ENCODE data around the gene KPNA1. TPM values are rescaled to one million over a fixed set of nuclear protein-coding genes. Genes with fewer than 3 reads are reported as not detected.

The KPNA1 gene
- polyA plus RNA-seq, 6 donors from 2014 or later = 31.5 to 44.1 (median 34.5) TPM

DNA sequence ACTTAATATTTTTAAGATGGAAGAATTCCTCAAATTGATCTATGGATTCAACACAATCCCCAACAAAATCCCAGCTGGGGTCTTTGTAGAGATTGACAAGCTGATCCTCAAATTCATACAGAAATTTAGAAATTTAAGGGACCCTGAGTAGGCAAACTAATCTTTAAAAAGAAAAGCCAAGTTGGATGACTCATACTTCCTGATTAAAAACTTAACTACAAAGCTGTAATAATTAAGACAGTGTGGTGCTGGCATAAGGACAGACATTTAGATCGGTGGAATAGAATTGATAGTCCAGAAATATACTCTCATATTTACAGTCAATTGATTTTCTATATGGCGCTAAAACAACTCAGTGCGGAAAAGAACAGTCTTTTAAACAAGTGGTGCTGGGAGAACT, 119.2 kb downstream of the KPNA1 start:
- DNase-seq (no peak), ATAC-seq (ENCODE audit: low read depth in 2 of 2) (no peak)
- H3K4me1 Mint-ChIP-seq = peaks cover 0 to 4% (median 0%) of the 10 kb centered on the region in 3 donors
- H3K27ac Mint-ChIP-seq = no peak overlapping the region
- H3K27me3 Mint-ChIP-seq = no peaks in the 10 kb centered on the region
- H3K4me3 Mint-ChIP-seq = no peak overlapping the region
- no peaks in the 10 kb centered on the region for H3K36me3 Mint-ChIP-seq
- no peaks in the 10 kb centered on the region for H3K9me3 Mint-ChIP-seq

DNA sequence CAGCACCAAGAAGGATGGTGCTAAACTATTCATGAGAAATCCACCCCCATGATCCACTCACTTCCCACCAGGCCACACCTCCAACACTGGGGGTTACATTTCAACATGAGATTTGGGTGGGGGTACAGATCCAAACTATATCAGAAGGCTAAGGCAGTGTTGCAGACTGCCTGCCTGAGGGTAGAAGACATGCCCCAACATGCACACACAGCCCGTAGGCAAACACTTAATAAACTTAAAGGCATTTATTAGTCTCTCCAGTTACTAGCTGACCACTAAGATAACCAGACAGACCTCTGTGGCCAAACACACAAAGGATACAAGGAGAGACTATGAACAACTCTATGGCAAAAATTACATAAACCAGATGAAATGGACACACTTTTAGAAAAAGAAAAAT, 120.6 kb downstream of the KPNA1 start:
- ATAC-seq (ENCODE audit: low read depth in 2 of 2) = no peak

DNA sequence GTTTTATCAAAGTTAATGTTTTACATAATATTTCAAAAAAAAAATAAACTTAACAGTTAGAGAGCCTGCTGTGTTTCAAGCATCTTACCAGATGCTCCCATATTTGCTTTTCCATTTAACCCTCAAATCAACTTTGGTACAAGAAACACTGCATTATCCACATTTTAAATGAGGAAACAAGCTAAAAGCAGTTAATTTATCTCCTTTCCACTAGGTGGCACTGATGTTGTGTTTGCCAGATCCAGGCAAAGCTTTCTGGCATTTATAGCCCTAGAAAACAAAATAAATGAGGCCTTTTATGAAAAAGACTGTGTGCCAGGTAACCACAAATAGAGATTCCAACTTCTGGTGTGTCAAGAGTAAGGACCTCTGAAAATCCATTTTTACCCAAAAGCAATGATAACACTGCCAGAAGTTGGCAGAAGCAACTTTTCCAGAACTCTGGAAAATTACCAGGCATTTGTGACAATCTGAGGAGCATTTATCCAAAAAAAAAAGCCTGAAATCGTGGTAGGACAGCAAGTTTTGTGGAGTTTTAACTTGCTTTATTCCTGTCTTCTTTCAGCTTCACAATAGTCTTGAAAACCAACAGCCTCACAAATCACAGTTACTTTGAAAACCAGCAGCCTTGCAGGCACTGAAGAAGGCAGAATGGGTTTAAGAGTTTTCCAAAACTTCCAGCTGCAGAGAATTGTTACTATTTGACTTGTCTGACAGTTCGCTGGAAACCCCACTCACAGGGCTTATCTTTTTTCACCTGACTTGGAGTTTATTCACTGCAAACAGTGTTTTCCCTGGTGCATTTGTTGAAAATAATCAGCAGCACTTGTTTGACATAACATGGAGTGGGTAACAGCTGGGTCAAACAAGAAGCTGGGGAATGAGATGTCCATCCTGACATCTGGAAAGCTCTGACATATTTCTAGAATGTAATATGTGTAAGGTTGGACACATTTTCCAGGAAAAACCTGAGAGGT, 121.6 kb downstream of the KPNA1 start:
- no peaks in the 10 kb centered on the region for H3K27me3 Mint-ChIP-seq
- peak overlapping the region in 1 of 6 donors; percentile 27 for H3K27ac Mint-ChIP-seq
- DNase-seq (peak; percentile 46), ATAC-seq (ENCODE audit: low read depth in 2 of 2) (peak; percentile 25 to 55)
- no peak overlapping the region for H3K4me3 Mint-ChIP-seq
- H3K36me3 Mint-ChIP-seq = no peaks in the 10 kb centered on the region
- no peaks in the 10 kb centered on the region for H3K9me3 Mint-ChIP-seq
- H3K4me1 Mint-ChIP-seq = peaks cover 13 to 15% (median 13%) of the 10 kb centered on the region in 3 donors

More for the DNA sequence above, 120.6 kb downstream of the KPNA1 start:
- Mint-ChIP-seq H3K4me3 (no peak overlapping the region), H3K27ac (no peak overlapping the region), H3K9me3 (no peaks in the 10 kb centered on the region), H3K27me3 (no peaks in the 10 kb centered on the region), H3K4me1 (peaks cover 2 to 6% (median 3%) of the 10 kb centered on the region in 3 donors), H3K36me3 (no peaks in the 10 kb centered on the region)
- DNase-seq = no peak

DNA sequence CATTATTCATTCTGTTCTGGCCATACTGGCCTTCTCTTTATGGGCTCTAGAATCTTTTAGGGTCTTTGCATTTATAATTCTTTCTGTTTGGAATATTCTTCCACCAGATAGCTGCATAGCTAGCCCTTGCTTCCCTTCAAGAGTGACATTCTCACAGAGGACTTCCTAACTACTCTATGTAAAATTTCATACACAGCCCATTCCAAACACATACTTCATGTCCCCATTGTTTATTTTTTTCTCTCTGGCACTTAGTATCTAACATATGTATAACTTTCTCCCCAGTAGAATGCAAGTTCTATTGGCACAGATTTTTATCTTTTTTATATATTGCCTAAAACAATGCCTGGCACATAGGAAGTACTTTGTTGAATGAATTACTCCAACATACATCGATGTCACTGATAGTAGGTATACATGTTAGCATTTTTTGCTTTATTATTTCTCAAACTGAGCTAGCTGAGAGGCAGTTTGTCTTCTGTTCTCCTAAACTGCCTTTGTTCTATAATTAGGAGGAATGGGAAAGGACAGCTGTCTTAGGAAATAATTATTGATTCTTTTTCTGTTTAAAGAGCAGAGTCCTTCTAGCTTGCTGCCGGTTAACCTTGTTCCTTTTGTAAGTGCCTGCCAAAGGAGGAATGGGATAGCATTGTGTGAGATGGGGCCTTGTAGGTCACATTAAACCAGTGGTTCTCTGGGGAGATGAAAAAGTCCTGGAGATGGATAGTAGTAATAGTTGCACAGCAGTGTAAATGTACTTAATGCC, 122.9 kb downstream of the KPNA1 start:
- no peak for DNase-seq
- H3K36me3 Mint-ChIP-seq = no peaks in the 10 kb centered on the region
- peaks cover 17 to 23% (median 17%) of the 10 kb centered on the region in 3 donors for H3K4me1 Mint-ChIP-seq
- ATAC-seq (ENCODE audit: low read depth in 2 of 2) = no peak
- no peak overlapping the region for H3K4me3 Mint-ChIP-seq
- H3K9me3 Mint-ChIP-seq = no peaks in the 10 kb centered on the region
- H3K27ac Mint-ChIP-seq = peak overlapping the region in 1 of 6 donors; percentile 31
- no peaks in the 10 kb centered on the region for H3K27me3 Mint-ChIP-seq

DNA sequence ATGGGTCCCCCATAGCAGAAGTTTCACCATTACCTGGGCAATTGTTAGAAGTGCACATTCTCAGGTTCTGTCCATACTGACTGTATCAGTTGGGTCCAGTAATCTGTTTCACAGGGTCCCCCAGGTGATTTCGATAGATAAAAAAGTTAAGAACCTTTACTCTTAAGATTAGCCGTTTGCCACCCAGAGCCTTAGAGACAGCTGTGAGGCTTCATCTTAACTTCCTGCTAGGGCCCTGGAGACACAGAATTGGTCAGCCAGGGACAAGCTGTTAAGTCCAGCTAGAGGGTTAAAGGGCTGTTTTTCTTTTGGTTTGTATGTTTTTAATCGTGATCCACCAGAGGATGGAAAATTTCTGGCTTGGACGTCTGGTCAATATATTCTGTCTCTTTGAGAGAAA, 124.1 kb downstream of the KPNA1 start:
- no peaks in the 10 kb centered on the region for H3K9me3 Mint-ChIP-seq
- no peak overlapping the region for H3K27ac Mint-ChIP-seq
- H3K4me3 Mint-ChIP-seq = no peak overlapping the region
- ATAC-seq (ENCODE audit: low read depth in 2 of 2) (no peak), DNase-seq (no peak)
- H3K36me3 Mint-ChIP-seq = no peaks in the 10 kb centered on the region
- no peaks in the 10 kb centered on the region for H3K27me3 Mint-ChIP-seq
- H3K4me1 Mint-ChIP-seq = peaks cover 17 to 23% (median 17%) of the 10 kb centered on the region in 3 donors

DNA sequence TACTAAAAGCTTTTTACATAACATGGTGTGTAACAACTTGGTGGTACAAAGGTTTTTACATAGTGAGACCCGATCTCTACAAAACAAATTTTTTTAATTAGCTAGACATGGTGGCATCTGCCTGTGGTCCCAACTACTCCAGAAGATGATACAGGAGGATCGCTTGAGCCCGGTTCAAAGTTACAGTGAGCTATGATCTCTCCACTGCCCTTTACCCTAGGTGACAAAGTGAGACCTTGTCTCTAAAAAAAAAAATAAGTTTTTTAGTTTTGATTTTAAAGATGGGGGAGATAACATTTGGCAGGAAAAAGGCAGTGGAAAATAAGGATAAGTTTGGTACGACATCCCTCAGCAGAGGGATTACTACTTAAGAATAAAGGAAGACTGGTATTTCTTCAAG, 124.8 kb downstream of the KPNA1 start:
- H3K9me3 Mint-ChIP-seq = no peaks in the 10 kb centered on the region
- no peaks in the 10 kb centered on the region for H3K27me3 Mint-ChIP-seq
- DNase-seq = no peak
- ATAC-seq (ENCODE audit: low read depth in 2 of 2) = no peak
- peaks cover 17 to 23% (median 18%) of the 10 kb centered on the region in 3 donors for H3K4me1 Mint-ChIP-seq
- no peak overlapping the region for H3K4me3 Mint-ChIP-seq
- no peak overlapping the region for H3K27ac Mint-ChIP-seq
- H3K36me3 Mint-ChIP-seq = no peaks in the 10 kb centered on the region

DNA sequence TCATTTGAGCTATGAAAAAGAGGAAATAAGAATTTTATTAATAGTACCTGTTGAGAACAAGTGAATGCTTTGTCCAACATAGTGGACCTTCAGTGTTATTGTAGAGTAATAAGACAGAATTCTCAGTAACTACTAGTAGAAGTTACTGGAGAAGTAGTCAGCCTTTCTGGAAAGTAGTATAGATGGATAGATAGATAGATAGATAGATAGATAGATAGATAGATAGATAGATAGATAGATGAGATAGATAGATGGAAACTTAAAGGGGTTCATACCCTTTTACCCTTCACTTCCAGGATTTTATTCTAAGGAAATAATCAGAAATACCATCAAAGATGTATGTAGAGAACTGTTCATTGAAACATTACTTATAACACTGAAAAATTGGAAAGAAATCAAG, 125.5 kb downstream of the KPNA1 start:
- Mint-ChIP-seq H3K27ac (peak overlapping the region in 1 of 6 donors; percentile 19), H3K4me1 (peaks cover 24 to 30% (median 25%) of the 10 kb centered on the region in 3 donors), H3K9me3 (no peaks in the 10 kb centered on the region), H3K27me3 (no peaks in the 10 kb centered on the region), H3K36me3 (no peaks in the 10 kb centered on the region), H3K4me3 (no peak overlapping the region)
- ATAC-seq (ENCODE audit: low read depth in 2 of 2) = no peak
- no peak for DNase-seq

DNA sequence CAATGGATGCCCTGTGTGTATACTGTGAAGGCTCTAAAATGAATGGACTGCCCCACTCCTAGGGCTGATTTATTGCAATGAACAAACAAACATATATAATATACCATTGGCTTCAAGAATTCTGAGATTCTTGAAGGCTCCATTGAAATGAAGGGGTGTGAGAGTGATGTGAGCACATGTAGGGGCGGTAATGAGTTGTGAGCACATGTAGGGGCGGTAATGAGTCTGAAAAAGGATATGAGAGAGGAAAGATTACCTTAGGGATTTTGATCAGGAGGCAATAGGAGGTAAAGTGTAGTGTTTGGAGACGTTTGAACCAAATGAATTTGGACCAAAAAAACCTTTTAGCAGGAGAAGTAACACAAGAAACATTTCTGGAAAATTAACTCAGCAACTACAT, 127.0 kb downstream of the KPNA1 start:
- ATAC-seq (ENCODE audit: low read depth in 2 of 2) (no peak), DNase-seq (no peak)
- no peaks in the 10 kb centered on the region for H3K36me3 Mint-ChIP-seq
- H3K27ac Mint-ChIP-seq = peak overlapping the region in 1 of 6 donors; percentile 32
- H3K9me3 Mint-ChIP-seq = no peaks in the 10 kb centered on the region
- no peaks in the 10 kb centered on the region for H3K27me3 Mint-ChIP-seq
- H3K4me1 Mint-ChIP-seq = peaks cover 34 to 38% (median 37%) of the 10 kb centered on the region in 3 donors
- peak overlapping the region in 1 of 8 donors; percentile 31 for H3K4me3 Mint-ChIP-seq

DNA sequence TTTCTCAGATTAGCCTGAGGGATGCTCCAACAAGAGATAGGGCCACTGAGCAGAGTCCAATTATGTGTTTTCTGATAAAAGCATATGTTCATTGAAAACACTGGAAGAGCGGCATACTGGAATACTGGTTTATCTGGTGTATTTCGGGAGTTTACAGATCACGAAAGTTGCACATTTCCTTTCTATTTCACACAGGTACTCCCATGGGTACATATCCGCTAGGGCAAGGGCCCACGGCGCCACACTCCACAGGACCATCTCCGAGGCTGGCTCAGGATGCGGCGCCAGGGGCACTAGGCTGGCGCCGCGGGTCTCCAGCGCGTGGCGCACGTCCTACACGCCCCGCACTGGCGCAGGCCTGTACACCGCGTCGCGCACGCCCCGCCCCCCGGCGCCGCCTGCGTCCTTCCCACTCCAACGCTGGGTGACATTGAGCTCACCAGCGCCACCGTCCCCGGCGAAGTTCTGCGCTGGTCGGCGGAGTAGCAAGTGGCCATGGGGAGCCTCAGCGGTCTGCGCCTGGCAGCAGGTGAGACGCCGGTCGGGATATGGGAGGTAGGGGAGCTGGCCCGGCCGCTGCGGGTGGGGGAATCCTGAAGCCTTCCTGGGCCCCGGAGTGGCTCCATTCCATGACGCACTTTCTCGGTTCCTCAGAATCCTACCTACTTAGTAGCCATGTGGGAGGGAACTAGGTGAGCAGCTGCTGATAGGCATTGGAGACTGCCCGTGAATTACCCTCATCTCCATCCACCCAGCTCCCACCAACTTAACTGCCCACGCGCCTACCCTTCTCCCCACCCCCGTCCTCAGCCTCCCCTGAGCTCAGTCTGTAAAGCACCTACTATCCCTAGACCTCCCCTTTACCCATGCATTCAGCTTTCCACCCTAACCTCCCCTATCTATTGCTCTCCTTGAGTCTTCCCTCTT, 130.7 kb downstream of the KPNA1 start, which contains the start of gene FAM162A:
TSS of gene FAM162A (plus strand) at position 412 of the 927 bp plus-strand sequence. CDS start at position 496, 84 bp downstream.
- DNase-seq (peak; percentile 94), ATAC-seq (ENCODE audit: low read depth in 2 of 2) (peak; percentile 90 to 93)
- no peaks in the 10 kb centered on the region for H3K36me3 Mint-ChIP-seq
- H3K4me1 Mint-ChIP-seq = peaks cover 37 to 40% (median 40%) of the 10 kb centered on the region in 3 donors
- H3K4me3 Mint-ChIP-seq = peak within 1 kb of the TSS; percentile 89 to 99 (median 96)
- no peaks in the 10 kb centered on the region for H3K9me3 Mint-ChIP-seq
- no peaks in the 10 kb centered on the region for H3K27me3 Mint-ChIP-seq
- H3K27ac Mint-ChIP-seq = peak within 1 kb of the TSS; percentile 90 to 98 (median 98)

DNA sequence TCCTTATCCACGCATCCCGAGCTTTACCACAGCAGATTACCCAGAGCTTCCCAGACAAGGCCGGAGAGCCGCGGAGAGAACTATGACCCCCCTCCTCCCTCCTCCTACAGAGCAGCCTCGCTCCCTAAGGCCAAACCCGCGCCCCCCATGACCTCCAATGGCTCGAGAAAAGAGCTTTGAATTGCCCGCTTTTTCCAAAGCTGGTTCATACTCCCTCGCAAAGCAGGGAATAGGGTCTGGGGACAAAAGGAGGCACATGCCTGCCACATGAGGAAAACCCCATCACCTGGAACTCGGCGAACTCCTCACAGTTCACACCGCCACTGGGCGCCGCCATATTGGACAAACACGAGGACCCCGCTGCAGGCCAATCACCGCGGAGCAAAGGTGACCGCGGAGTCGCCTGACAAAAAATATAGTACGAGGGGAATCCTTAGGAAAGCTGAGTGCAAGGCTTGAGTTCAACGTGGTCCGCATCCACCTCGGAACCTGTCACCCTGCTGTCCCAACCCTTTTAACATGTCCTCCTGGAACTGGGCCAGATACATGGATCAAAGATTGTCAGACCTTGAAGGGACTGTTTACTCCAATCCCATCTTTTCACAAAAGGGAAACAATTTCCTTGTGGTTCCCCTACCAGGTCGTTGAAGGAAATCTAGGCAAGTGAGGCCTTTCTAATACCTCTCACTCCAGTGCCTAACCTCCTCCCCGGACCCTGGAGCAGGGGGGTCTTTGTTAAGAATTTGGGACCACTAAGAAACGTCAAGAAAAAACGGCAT, 131.7 kb downstream of the KPNA1 start, which contains the start of gene MIX23:
TSS of gene MIX23 (minus strand) at position 344 of the 779 bp plus-strand sequence. CDS start at position 337, 7 bp downstream.
- no peaks in the 10 kb centered on the region for H3K9me3 Mint-ChIP-seq
- ATAC-seq (ENCODE audit: low read depth in 2 of 2) (peak; percentile 53 to 57), DNase-seq (peak; percentile 80)
- H3K4me1 Mint-ChIP-seq = peaks cover 27 to 31% (median 30%) of the 10 kb centered on the region in 3 donors
- peak within 1 kb of the TSS; percentile 89 to 99 (median 96) for H3K4me3 Mint-ChIP-seq
- H3K36me3 Mint-ChIP-seq = no peaks in the 10 kb centered on the region
- no peaks in the 10 kb centered on the region for H3K27me3 Mint-ChIP-seq
- peak within 1 kb of the TSS; percentile 90 to 98 (median 98) for H3K27ac Mint-ChIP-seq

DNA sequence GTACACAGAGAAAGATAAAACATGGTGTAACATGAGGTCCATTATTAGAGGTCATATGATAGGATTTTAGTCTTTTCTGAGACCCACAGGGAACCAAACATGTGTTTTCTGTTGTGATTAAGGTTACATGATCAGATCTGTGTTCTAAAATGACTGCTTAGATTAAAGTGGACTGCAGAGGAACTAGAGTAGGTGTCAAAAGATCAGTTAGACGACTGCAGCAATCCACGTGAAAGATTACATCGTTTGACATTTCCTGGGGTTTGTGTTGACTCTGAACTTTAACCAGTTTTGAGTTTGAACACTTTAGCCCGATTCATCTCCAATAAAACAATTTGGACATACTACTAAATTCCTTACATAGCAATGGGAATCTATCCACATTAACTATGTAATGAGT, 136.8 kb downstream of the KPNA1 start:
- Mint-ChIP-seq H3K4me1 (peaks cover 12 to 17% (median 15%) of the 10 kb centered on the region in 3 donors), H3K4me3 (no peak overlapping the region), H3K27me3 (no peaks in the 10 kb centered on the region), H3K36me3 (peaks cover 8 to 13% of the 10 kb centered on the region in 2 donors), H3K27ac (no peak overlapping the region), H3K9me3 (no peaks in the 10 kb centered on the region)
- no peak for ATAC-seq (ENCODE audit: low read depth in 2 of 2)
- DNase-seq = no peak

DNA sequence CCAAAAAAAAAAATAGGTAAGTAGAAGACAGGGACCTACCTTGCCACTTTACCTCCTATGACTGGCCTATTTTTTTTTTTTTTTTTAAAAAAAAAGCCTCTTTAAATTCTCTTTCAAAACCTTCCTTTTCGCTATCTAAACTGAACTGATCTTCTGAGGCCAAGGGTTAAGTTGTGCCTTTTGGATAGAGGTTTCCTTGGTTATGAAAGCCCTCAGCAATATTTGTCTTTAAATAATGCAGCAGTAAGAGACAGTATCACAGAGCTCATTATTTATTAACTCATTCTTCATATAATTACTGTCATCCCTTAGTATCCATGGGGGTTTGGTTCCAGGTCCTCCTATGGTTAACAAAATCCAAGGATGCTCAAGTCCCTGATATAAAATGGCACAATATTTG, 140.7 kb downstream of the KPNA1 start:
- Mint-ChIP-seq H3K27ac (peak overlapping the region in 1 of 6 donors; percentile 71), H3K4me1 (peaks cover 2 to 10% (median 8%) of the 10 kb centered on the region in 3 donors), H3K9me3 (no peaks in the 10 kb centered on the region), H3K4me3 (no peak overlapping the region), H3K27me3 (no peaks in the 10 kb centered on the region), H3K36me3 (peaks cover 13 to 14% of the 10 kb centered on the region in 2 donors)
- no peak for ATAC-seq (ENCODE audit: low read depth in 2 of 2)
- no peak for DNase-seq
